Adrenal gland (tissue), 12 donors: ENCODE measurements around the gene ABCF2. TPM values are rescaled to one million over a fixed set of nuclear protein-coding genes. Genes with fewer than 3 reads are reported as not detected.
A peak's percentile ranks its signal among the peaks of the same experiment; 100 is the strongest.

Experiments used
- DNase-seq, 7 donors: peaks; one replicate each; pipeline ENCODE4 v3.0.0-alpha.2; 2019 to 2020
- H3K27ac ChIP-seq, 5 donors: fragments of 200-600 bp; sonication (generic) in 4 of 5; 1 replicate in 3 of 5; 2 replicates in 2 of 5; pipeline versions ENCODE4 v1.5.1 to v1.8.0; 2016 to 2020; ENCODE audit warnings: mild to moderate bottlenecking in 1 of 5
- H3K27me3 ChIP-seq: fragments of 200-600 bp; 2 replicates; pipeline ENCODE4 v1.8.0; 2021
- H3K36me3 ChIP-seq, 2 donors: fragments of 200-600 bp; replicated peaks in 1 of 2; 1 replicate in 1 of 2; 2 replicates in 1 of 2; pipeline versions ENCODE4 v1.5.1 to v1.8.0; 2018 to 2022
- H3K4me1 ChIP-seq, 2 donors: fragments of 200-600 bp; replicated peaks in 1 of 2; 1 replicate in 1 of 2; 2 replicates in 1 of 2; pipeline versions ENCODE4 v1.5.1 to v1.8.0; 2018 to 2021
- H3K4me3 ChIP-seq, 4 donors: fragments of 200-600 bp; sonication (generic) in 3 of 4; one replicate each; pipeline ENCODE4 v1.5.1; 2016 to 2018
- H3K9me3 ChIP-seq, 3 donors: fragments of 200-600 bp; sonication (generic) in 1 of 3; replicated peaks in 1 of 3; 1 replicate in 2 of 3; 2 replicates in 1 of 3; pipeline versions ENCODE4 v1.5.1 to v1.8.0; 2016 to 2021
- POLR2A ChIP-seq, 2 donors: fragments of 450-650 bp; IDR thresholded peaks; one replicate each; pipeline ENCODE4 v1.6.1; 2017; ENCODE audit warnings: antibody characterized with exemption in 2 of 2, mild to moderate bottlenecking in 2 of 2, moderate library complexity in 1 of 2
- WGBS, 4 donors: extraction: QIAGEN DNeasy Blood & Tissue Kit in 2 of 4; methylation state at CpG; one replicate each; pipeline versions ENCODE4 v1.1.5 to v1.1.7; 2013 to 2017; 5-methylcytosine and 5-hydroxymethylcytosine counted together
- intact Hi-C, 2 donors: fragments of 100-400 bp; cut with DNase I; formaldehyde crosslinking; loops; one replicate each; pipeline versions ENCODE4 v1.14.1 to v1.15.0; 2022 to 2023
- polyA plus RNA-seq, 3 donors: library from polyadenylated mRNA; stranded (reverse); fragments of 200-250 nt in 2 of 3; fragments of 350-450 nt in 1 of 3; fragmentation: Illumina TruSeq in 1 of 3; extraction: RNeasy Lipid Tissue Mini Kit (QIAGEN cat#74804) in 1 of 3; gene quantifications; one replicate each; pipeline ENCODE4 v1.2.3, GENCODE V29; 2013 to 2014
- total RNA-seq, 9 donors: library from RNA; depleted of rRNA in 4 of 9; stranded (reverse); fragments of >200 nt in 4 of 9; fragments of 120-200 nt in 1 of 9; fragmentation: NEBNext Ultra II Directional in 1 of 9; extraction: Animal tissue kit (Norgen Biotek cat#: 25700) in 1 of 9; gene quantifications; one replicate each; pipeline versions ENCODE4 v1.1.0 to v1.2.4, GENCODE V29; 2013 to 2023
- TF ChIP-seq, protein P1 (sequence below), 6 experiments: fragments of 450-650 bp in 4 of 6; fragments of 200-600 bp in 2 of 6; sonication (generic) in 1 of 6; IDR thresholded peaks; 1 replicate in 5 of 6; 2 replicates in 1 of 6; pipeline versions ENCODE4 v1.5.1 to v1.8.0; 2016 to 2021; ENCODE audit warnings: antibody characterized with exemption in 6 of 6, mild to moderate bottlenecking in 2 of 6, moderate library complexity in 1 of 6
- donor health status: healthy with polysubstance abuse.
- donor health status: Bipolar disorder and iron deficiency.
- donor health status: DM: yes; HTN: yes; CAD: no.
- donor health status: DM: no; HTN: no; CAD: no.
- donor health status: DM: no; HTN: no; CAD: no.
- donor health status: DM: yes; HTN: yes; CAD: no.

Gene ABCF2
- total and polyA plus RNA-seq, 12 donors = 15.6 to 110 (median 29.3) TPM

DNA sequence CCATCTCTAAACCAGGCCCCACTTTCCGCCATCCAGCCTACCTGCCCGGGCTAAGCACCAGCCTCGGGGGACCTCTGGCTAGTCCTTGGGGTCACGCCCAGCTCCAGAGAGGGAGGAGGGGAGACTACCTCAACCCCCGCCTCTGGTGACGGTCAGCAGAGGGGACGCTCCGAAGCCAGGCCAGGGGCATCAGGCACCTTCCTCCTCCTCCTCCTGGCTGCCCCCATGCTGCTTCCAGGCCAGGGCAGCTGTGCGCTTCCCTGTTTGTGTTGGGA is 25.5 kb upstream of the ABCF2 start:
- Histone ChIP-seq H3K9me3 (no peaks in the 10 kb centered on the region), H3K4me1 (peaks cover 41% of the 10 kb centered on the region in 2 donors), H3K36me3 (no peaks in the 10 kb centered on the region), H3K4me3 (peak overlapping the region in 2 of 4 donors; percentile 30 to 80), H3K27me3 (no peaks in the 10 kb centered on the region), H3K27ac (peak overlapping the region in 4 of 5 donors; percentile 63 to 99 (median 87))
- intact Hi-C loops = no loop called here
- DNase-seq = peak in 1 of 7 donors; percentile 39
- 12 to 48% (median 14%) methylated on average over 4 to 9 of the region's 9 CpGs for WGBS, 4 donors
- TF ChIP-seq POLR2A (IDR thresholded peaks at IDR 0.05) = no peak
- TF ChIP-seq, protein P1, sequence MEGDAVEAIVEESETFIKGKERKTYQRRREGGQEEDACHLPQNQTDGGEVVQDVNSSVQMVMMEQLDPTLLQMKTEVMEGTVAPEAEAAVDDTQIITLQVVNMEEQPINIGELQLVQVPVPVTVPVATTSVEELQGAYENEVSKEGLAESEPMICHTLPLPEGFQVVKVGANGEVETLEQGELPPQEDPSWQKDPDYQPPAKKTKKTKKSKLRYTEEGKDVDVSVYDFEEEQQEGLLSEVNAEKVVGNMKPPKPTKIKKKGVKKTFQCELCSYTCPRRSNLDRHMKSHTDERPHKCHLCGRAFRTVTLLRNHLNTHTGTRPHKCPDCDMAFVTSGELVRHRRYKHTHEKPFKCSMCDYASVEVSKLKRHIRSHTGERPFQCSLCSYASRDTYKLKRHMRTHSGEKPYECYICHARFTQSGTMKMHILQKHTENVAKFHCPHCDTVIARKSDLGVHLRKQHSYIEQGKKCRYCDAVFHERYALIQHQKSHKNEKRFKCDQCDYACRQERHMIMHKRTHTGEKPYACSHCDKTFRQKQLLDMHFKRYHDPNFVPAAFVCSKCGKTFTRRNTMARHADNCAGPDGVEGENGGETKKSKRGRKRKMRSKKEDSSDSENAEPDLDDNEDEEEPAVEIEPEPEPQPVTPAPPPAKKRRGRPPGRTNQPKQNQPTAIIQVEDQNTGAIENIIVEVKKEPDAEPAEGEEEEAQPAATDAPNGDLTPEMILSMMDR (IDR thresholded peaks at IDR 0.05) = no peak

DNA sequence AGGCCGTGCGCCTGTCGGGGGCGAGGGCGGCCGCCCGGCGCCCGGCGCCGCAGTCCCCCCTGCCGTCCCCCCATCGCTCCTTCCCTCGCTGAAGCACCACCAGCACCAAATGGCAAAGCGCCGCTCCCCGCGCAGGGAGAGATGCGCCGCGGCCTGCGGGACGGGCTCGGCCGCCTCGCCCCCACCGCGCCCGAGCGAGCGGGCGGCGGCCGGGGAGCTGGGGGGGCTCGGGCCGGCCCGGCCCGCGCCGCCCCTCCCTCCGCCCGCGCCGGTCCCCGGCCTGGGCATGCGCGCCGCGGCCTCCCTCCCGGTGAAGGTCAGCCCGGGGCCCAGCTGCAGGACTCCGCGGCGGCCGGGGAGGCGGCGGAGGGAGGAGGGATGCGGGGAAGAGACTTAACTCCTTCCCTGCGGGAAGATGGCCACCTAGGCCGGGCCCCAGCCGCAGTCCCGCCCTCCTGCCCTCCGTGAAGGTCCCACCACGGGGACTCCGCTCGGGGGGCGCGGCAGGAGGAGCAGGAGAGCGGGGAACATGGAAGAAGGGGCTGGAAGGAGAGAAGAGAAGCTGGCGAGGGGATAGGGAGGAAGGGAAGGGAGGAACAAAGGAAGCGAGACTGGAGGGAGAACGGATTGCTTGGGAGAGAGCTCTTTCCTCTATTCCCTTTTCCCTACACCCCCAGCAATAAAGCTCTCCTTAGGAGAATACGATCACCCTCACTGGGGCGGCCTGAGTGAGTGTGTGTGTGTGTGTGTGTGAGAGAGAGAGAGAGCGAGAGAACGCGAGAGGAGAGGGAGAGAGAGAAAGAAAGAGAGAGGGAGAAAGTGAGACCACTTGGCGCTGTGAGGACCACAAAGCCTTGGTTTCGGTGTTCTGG is 24.9 kb upstream of the ABCF2 start:
- Histone ChIP-seq H3K4me3 (peak overlapping the region in 3 of 4 donors; percentile 27 to 80 (median 54)), H3K4me1 (peaks cover 46 to 47% of the 10 kb centered on the region in 2 donors), H3K9me3 (no peaks in the 10 kb centered on the region), H3K27me3 (no peaks in the 10 kb centered on the region), H3K27ac (peak overlapping the region; percentile 45 to 99 (median 94)), H3K36me3 (no peaks in the 10 kb centered on the region)
- 1 to 4% (median 2%) methylated on average over 18 to 79 of the region's 79 CpGs for WGBS, 4 donors
- intact Hi-C loops = no loop called here
- TF ChIP-seq, protein P1 (IDR thresholded peaks at IDR 0.05) = no peak
- TF ChIP-seq POLR2A (IDR thresholded peaks at IDR 0.05) = peak; percentile 11 to 55
- DNase-seq = peak; percentile 82 to 85 (median 83)

DNA sequence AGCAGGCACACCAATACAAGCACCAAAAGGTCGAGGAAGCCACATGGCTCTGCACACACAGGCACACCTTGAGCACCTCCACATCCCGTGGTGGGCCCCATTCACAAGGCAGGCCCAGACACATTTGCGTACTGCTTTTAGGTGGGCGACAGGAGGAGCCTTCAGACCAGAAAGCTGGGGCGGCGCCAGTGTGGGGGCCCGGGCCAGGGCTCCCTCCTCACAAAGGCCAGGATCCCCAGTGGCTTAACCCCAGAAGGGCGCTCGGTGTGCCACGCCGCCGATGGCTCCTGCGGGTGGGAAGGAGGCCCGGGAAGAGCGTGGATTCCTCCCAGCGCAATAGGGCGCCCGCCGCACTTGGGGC is 24.3 kb upstream of the ABCF2 start:
- H3K27me3 ChIP-seq = no peaks in the 10 kb centered on the region
- H3K36me3 ChIP-seq = no peaks in the 10 kb centered on the region
- peak overlapping the region; percentile 45 to 99 (median 94) for H3K27ac ChIP-seq
- DNase-seq = peak in 1 of 7 donors; percentile 46
- WGBS, 4 donors = 3 to 24% (median 9%) methylated on average over 2 to 19 of the region's 19 CpGs
- no peak for TF ChIP-seq POLR2A (IDR thresholded peaks at IDR 0.05)
- TF ChIP-seq, protein P1 (IDR thresholded peaks at IDR 0.05) = no peak
- H3K9me3 ChIP-seq = no peaks in the 10 kb centered on the region
- H3K4me3 ChIP-seq = peak overlapping the region in 3 of 4 donors; percentile 15 to 80 (median 54)
- peaks cover 45 to 53% of the 10 kb centered on the region in 2 donors for H3K4me1 ChIP-seq
- intact Hi-C loops = no loop called here

DNA sequence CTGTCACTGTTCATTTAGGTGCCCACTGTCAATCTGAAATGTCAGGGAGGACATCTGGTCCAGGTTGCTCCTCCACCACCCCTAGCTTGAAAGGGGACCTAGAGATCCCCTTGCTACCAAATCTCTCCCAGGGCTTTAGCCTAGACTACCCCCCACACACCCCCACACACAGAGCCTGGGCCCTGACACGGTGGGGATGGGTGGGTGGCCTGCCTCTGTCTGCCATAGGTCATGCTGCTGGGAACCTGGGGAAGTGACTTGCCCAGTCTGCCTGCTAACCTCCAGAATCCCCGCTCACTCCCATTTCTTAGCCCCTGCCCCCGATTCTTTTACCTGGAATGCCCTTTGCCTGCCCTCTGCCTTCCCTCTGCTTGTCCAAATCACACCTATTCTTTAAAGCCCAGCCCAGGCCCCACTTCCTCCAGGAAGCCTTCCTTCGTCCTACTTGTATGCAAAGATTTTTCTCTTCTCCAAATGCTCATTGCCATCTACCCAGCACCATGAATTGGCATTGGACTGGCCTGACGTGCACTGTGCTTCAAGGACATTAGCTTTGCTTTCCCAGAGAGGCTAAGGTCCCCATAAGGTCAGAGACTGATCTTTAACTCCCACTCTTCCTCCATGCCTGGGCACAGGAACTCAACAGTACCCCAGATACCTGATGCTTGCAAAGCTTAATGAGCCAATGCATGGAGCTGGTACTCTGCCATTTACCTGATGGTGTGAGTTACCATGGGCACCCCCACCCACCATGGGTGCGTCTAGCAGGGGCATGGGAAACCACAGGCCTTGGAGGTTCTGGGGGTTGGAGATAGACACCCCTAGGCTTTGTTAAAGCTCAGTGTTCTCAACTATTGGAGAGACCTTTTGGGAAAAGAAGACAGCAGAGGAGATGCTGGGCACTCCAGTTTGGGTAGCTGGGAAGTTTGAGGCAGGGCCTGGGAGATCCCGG is 23.5 kb upstream of the ABCF2 start:
- intact Hi-C loops = no loop called here
- peak overlapping the region in 1 of 4 donors; percentile 80 for H3K4me3 ChIP-seq
- peak in 2 of 7 donors; percentile 38 to 56 for DNase-seq

More for the DNA sequence above, 23.5 kb upstream of the ABCF2 start:
- Histone ChIP-seq H3K27ac (peak overlapping the region; percentile 78 to 99 (median 94)), H3K9me3 (no peaks in the 10 kb centered on the region), H3K36me3 (no peaks in the 10 kb centered on the region), H3K27me3 (no peaks in the 10 kb centered on the region), H3K4me1 (peaks cover 50 to 61% of the 10 kb centered on the region in 2 donors)
- WGBS, 4 donors = 48 to 57% (median 51%) methylated on average over 6 to 7 of the region's 7 CpGs
- TF ChIP-seq POLR2A (IDR thresholded peaks at IDR 0.05) = peak in 1 of 2 donors; percentile 18
- TF ChIP-seq, protein P1 (IDR thresholded peaks at IDR 0.05) = no peak
